Measurements from ENCODE around the gene TXNL4A.

TXNL4A gene

DNA sequence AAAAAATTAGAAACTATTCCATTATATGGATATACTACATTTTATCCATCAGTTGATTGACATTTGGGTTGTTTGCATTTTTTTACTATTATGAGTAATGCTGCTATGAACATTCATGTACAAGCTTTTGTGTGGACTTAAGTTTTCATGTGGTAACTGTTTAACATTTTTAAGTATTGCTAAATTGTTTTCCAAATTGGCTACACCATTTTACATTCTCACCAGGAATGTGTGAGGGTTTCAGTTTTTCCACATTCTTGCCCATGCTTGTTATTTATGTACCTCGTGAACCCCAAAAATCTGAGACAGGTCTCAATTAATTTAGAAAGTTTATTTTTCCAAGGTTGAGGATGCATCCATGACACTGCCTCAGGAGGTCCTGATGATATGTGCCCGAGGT is 3.1 kb upstream of the TXNL4A start:
- DNase-seq = no peak

DNA sequence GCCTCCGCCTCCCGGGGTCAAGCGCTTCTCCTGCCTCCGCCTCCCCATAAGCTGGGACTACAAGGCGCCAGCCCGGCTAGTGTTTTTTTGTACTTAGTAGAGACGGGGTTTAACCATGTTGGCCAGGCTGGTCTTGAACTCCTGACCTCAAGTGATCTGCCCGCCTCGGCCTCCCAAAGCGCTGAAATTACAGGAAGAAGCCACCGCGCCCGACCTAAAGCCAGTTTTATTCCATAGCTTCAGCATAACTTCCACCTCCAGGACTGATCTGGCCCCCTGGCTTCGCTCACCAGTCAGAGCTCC is 783 bp upstream of the TXNL4A start:
- DNase-seq = no peak

DNA sequence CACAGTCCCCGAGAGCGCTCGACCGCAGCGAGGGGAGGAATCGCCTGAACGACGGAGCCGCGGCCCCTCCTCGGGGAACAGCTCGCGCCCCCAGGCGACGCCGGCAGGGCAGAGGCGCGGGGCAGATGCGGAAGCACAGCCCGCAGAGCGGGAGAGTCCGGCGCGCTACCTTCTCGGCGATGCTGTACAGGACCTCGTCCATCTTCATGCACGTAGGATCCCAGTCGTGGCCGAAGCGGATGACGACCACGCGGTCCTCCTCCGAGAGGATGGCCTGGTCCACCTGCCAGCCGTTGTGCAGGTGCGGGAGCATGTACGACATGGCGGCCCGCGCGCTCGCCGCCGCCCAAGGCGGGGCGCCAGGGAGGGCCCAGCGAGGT is 302 bp downstream of the TXNL4A start:
- DNase-seq = peak; percentile 88

DNA sequence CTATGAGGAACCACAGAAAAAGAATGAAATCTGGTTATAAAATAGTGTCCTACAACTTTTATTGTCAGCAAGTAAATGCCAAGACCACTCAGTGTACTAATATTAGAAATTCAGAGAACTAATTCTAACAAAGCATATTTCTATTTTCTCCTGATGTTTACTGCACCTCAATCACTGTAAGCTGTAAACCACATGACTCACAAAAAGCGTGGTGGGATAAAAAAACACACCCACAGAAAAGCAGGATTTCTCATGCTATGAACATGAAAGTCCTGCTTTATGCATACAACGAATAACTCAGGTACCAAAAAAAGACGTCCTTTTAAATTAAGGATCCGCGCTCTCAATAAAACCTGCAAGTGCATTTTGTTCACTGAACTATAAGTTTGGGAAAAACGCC is 797 bp downstream of the TXNL4A start:
- DNase-seq = no peak

DNA sequence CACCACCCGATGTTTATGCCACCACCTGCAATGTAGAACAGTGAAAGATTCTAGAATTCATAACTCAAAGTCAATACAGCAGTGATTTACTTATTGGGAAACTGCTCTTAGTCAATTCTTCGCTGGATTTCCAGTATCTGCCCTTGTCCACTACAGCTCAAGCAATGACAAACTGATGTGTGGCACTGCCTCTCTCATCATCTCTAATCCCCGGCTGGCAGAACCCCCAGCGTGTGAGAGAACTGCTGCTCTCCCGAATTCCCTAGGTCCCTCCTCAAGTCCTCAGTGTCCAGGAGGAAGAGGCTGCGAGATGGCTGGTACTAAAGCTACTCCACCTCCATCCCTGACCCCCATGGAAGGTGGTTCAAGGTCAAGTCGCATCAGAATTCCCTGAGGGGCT is 1.6 kb downstream of the TXNL4A start:
- no peak for DNase-seq

DNA sequence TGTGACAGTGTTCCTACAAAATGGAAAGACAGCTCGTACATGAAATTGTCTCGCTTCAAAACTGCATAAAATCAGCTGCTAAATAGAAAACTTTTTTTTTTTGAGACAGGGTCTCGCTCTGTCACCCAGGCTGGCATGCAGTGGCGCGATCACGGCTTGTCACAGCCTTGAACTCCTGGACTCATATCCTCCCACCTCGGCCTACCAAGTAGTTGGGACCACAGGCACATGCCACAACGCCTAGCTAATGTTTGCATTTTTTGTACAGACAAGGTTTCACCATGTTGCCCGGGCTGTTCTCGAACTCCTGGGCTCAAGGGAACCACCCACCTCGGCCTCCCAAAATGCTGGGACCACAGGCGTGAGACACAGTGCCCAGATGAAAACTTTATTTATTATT is 3.2 kb downstream of the TXNL4A start:
- DNase-seq = no peak

DNA sequence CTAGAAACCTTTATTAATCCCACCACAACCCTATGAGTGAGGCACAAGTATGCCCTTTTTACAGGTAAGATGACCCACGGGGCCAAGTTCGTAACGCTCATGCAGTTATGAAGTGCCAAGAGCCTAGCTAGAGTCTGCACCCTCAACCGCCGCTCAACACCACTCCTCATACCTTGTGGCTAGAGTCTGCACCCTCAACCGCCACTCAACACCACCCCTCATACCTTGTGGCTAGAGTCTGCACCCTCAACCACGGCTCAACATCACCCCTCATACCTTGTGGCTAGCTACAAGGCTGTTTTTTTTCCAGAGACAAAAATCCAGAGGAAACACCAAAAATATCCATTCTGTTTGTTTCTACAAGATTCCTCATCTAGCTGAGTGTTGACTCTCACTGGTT is 4.6 kb downstream of the TXNL4A start:
- DNase-seq = no peak

DNA sequence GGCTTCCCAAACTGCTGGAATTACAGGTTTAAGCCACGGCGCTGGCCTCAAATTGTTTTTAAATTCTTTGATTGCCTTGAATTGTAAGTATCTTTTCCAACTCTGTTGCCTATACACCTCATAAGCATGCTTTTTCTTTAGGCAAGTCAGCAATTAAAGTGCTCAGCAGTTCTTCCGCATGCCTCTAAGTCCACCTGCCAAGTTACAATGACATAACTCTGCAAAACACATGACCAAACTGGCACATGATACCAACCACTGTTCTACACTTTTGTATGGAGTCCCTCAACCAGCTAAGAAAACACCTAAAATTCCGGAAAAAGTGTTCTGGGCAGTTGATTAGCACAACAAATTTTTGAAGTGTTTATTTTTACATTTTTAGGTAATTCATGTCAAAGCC is 5.1 kb downstream of the TXNL4A start:
- no peak for DNase-seq

DNA sequence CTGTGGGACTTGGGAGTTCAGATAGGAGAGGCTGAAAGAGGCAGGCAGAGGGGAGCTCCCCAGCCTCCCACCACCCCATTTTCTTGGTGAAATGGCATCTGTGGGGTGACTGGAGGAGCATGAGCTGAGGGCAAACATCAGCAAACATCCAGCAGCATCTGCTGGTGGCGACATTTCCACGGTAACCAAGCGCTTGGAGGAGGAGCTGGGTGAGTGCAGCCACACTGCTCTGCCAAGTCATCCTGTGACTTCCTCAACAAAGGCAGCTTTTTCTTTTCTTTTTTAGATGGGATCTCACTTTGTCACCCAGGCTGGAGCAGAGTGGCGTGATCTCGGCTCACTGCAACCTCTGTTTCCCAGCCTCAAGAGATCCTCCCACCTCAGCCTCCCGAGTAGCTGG is 5.6 kb downstream of the TXNL4A start:
- no peak for DNase-seq

DNA sequence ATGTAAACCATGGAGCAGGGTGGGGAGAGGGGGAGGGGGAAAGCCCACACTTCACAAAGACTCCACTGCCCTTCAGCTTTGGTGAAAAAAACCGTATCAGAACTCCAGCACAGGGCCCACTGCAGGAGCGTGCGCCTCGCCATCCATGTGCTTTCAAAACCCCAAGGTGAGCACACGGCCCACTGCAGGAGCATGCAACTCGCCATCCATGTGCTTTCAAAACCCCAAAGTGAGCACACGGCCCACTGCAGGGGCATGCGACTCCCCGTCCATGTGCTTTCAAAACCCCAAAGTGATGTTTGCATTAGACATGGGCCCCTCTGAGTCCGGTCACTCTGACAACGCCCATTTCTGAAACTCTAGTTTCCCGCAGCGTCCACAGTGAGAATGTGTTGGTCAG is 7.8 kb downstream of the TXNL4A start:
- DNase-seq = no peak

DNA sequence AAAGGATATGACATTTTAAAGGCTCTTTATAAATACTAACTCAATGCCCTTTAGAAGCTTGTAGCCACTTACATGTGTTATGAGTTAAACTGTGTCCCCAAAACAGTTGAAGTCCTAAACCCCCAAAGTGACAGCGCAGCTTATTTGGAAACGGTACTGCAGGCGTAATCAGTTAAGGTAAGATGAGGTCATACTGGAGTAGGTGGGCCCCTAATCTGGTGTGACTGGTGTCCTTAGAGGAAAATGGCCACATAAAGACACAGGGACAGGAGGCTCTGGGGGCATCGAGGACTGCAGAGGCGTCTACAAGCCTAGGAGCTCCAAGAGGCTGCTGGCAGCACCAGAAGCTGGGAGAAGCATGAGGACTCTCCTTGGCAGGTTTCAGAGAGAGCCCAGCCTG is 8.5 kb downstream of the TXNL4A start:
- DNase-seq = no peak

DNA sequence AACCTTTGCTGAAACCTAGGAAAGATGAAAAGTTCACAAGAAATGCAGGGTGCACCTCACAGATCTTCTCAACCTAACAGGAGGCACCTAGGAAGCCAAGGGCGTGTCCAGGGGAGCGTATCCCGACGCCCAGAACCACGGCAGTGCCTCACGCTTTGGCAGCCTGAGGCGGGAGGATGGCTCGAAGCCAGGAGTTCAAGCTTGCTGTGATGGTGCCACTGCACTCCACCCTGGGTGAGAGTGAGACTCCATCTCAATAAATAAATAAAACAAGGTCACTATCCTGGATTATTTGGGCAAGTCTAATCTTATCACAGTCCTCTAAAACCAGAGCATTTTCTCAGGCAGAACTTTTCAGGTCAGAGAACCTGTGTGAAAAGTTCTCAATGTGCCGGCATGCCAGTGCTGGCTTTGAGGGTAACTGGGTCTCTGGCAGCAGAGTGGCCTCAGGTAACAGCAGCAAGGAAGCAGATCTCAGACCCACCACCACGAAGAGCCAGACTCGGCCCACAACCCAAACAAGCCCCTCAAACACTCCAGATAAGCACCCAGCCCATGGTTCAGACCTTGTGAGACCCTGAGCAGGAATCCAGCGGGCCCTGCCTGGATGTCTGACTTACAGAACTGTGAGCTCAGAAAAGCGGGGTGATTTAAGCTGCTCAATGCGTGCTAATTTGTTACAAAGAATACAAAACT is 12.2 kb downstream of the TXNL4A start:
- DNase-seq = no peak

DNA sequence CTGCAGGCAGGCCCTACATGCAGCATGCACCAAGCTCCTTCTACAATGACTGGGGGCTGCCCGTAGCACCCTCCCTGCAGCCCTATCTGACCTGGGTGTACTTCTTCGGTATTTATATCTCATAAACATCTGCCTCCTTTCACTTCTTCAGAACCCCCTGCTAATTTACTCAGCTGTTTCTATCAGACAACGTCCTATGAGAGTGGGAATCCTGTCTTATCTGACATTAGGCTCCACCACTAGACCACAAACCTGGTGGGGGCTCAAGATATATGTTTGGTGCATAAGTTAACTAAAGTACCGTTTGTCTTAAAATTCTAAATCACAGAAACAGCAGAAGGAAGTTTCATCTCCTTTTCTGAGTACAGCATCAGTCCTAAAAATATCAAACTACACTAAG is 13.3 kb downstream of the TXNL4A start:
- no peak for DNase-seq

DNA sequence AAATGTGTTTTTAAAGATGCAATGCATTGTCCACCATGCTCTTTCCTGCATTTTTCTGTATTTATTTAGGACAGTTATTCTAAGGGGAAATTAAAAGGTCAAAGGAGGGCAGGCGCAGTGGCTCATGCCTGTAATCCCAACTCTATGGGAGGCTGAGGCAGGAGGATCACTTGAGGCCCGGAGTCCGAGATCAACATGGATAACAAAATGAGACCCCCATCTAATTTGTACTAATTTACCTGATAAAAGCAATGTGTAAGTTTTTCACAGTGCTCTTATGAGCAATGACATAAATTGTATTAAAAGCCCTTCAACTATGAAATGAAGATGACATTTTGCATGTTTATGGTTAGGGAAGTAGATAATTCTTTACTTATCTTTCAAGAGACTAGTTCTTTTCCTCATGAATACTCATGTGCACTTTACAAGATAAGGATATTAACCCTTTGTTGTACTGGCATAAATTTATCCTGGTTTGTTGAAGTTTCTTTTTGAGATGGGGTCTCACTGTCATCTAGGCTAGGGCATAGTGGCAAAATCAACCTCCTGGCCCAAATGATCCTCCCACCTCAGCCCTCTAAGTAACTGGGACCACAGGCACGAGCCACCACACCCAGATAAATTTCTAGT is 14.2 kb downstream of the TXNL4A start:
- no peak for DNase-seq

DNA sequence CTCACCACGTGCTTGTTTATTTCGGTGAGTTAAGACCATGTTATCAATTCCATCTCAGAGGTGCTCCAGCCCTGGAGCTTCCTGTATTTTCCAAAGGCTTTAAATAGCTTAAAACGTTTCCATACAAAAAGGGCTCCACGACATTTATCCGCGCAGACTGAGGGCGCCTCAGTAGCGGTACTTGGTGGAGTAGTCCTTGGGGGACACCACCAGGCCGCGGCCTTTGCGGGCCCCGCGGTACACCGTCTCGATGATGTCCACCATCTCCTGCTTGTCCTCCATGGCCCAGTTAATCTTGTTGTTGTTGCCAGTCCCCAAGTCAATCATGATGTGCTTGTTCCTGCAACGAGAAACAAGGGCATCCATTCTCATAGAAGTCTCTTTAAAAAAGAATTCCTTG is 14.8 kb downstream of the TXNL4A start:
- DNase-seq = no peak

DNA sequence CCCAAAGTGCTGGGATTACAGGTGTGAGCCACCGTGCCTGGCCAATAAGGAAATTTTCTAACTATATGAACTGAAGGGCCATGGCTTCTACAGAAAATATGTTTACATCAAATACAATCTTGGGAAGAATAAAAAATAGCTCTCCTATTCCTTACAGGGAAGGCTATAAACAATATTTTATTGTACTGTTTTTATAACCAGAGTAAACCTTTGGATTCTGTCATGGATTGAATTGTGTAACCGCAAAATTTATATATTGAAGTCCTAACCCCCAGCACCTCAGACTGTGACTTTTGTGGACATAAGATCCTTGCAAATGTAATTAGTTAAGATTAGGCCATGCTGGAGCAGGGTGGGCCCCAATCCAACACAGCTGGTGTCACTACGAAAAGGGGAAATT is 15.6 kb downstream of the TXNL4A start:
- DNase-seq = no peak

DNA sequence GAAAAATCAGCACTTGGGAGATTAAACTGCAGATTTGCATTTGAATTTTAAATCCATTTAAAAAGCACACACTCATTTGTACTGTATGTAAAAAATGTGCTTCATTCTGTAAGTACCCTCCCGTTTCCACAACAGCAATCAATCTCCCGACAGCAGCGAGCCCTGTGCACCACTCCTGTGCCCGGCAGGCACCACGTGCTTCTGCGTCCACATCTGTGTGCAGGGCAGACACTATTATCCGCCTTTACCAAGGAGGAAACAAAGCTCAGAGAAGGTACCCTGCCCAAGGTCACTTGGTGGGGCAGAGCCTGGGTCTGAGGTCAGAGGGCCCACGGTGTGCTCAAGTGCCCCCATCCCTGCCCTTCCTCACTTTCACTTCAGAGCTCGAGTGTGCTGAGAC is 16.4 kb downstream of the TXNL4A start:
- no peak for DNase-seq

DNA sequence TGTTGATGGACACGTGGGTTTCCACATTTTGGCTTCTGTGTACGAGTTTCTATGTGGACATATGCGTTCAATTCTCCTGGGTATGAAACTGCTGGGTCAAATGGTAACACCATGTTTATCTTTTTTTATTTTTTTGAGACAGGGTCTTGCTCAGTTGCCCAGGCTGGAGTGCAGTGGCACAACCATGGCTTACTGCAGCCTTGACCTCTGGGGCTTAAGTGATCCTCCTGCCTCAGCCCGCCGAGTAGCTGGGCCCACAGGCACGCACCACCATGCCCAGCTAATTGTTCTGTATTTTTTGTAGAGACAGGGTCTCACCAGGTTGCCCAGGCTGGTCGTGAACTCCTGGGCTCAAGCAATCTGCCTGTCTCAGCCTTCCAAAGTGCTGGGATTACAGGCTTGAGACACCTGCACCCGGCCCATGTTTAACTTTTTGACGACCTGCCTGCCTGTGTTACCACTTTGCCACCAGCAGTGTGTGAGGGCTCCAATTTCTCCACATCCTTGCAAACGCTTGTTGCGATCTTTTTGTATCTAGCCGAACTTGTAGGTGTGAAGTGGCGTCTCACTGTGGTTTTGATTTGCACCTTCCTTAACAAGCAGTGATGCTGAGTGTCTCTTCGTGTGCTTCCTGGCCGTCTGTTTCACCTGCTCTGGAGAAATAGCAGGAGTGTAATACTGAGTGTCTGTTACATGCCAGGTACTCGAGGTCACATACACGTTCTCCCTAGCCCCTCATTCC is 17.0 kb downstream of the TXNL4A start:
- DNase-seq = peak; percentile 30

DNA sequence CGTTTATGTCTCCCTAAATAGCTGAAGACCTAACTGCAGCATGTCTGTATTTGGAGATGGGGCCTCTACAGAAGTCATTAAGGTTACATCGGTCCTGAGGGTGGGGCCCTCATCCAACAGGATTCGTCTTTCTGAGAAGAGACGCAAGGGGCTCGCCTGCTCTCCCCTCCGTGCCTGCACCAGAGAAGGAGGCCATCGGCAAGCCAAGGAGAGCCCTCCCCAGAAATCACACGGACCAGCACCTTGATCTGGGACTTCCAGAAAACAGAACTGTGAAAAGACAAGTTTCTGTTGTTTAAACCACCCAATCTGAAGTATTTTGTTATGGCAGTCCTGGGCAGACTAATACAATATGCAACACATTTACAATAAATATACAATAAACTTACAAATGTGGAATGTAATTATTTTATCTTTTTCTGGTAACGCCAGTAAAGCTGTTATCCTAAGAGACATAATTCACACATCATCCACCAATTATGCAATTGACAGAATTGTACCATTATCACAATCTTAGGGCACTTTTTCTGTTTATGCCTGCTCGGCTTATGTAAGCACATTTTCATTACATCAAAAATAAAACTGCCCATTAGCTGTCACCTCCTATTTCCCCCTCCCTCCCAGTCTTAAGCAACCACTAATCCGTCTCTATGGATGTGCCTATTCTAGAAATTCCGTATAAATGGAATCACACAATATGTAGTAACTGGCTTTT is 17.8 kb downstream of the TXNL4A start:
- peak; percentile 39 for DNase-seq

DNA sequence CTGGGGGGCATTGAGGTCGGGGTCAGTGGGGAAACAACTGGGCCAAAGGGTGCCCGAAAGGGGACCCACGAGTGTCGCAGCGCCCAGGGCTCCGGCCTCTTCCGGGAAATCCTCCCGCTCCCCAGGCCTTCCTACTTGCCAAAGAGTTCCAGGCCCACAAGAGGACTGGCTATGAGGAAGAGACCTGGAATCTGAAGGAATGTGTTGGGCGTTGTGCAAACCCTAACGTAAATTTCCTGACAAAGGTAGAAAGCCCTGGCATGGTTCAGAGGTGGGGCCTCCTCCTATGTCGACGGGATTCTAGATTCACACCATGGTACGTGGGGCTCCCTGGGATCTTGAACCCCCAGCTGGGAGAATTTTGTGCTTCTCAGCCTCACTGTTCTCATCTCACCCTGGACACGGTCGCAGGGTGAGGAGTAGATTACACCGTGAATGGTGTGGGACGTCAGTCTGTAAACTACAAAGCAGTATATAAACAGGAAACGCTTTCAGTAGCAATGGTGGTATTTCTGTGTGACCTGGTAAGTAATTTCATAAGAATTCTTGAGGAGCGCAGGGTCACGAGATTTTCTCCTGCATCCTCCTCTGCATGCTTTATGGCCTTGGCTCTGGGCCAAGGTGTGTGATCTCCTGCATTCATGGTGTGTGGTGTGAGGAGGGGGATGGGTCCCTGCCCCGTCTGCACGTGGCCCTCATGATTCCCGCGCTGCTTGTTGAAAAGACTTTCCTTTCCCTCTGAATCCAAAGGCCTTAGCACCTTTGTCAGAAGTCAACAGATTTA is 23.1 kb downstream of the TXNL4A start:
- DNase-seq = peak; percentile 63

DNA sequence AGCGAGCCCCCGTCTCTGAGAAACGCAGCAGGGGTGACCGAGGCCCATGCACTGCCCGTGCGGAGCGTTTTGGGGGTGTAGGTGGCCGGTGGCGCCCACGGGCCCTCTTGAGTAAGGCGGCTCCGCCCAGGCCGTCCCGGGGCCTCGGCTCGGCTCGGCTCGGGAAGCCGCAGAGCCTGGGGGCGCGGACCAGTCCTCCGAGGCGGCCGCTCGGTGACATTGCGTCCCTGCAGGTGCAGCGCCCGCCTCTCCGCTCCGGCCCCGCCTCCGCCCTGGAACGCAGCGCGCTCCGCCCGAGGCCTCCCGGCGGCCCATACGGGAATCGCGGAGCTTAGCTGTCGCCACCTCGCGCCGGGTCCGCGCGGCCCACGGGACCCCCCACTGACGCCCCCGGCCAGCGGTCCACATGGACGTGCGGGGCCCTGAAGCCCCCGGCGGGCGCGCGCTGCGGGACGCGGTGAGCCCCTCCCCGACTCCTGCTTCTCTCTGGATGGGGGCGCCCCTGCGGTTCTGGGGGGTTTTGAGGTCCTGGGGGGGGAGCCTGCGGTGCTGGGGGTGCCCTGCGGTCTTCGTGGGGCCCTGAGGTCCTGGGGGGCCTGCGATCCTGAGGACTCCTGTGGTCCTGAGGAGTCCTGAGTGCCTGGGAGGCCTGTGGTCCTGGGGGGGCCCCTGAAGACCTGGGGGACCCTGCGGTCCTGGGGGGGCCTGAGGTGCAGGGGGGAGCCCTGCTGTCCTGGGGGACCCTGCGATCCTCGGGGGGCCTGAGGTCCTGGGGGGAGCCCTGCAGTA is 23.8 kb downstream of the TXNL4A start, which contains the start of gene HSBP1L1:
TSS of gene HSBP1L1 (plus strand) at position 314 of the 789 bp plus-strand sequence. CDS start at position 407, 93 bp downstream.
- DNase-seq = peak; percentile 86
